ENCODE measurements around the gene TNFSF13.

GRCh38 chr17:7575481-7575883 is 16.9 kb downstream of the TNFSF13 start:
- TF ChIP-seq CTCF (IDR thresholded peaks at IDR 0.05; ENCODE audit: insufficient read depth, low read length, poor library complexity, severe bottlenecking), result no peak
- TF ChIP-seq EZH2phosphoT487 (conservative IDR thresholded peaks at IDR 0.05; ENCODE audit: low read length), result no peak
